ENCODE data around the gene IPPK.

IPPK gene

DNA sequence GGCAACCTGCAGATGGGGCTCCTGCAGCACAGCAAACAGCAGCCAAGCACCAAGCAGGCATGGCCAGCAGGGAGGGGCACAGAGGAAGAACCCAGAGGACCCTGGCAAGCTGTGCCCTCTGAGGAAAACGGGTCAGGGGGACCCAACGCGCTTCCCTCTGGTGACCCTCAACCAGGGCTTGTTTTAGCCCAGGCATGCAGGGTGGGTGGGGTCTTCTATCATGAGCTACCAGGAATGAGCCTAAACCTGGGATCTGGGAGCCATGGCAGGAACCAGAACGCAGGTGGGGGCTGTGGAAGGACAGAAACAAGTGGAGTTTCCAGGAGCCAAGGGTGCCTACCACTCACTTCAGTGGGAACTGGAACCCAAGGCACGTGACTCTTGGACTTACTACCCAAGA lies 20.9 kb downstream of the IPPK start:
- no peak overlapping the region for H3K4me3 ChIP-seq (ENCODE audit: low read depth, low read length)
- no peak for TF ChIP-seq CTCF (IDR thresholded peaks at IDR 0.05; ENCODE audit: low read depth, low read length, missing control alignments)
- no peak for DNase-seq (ENCODE audit: low read depth)

DNA sequence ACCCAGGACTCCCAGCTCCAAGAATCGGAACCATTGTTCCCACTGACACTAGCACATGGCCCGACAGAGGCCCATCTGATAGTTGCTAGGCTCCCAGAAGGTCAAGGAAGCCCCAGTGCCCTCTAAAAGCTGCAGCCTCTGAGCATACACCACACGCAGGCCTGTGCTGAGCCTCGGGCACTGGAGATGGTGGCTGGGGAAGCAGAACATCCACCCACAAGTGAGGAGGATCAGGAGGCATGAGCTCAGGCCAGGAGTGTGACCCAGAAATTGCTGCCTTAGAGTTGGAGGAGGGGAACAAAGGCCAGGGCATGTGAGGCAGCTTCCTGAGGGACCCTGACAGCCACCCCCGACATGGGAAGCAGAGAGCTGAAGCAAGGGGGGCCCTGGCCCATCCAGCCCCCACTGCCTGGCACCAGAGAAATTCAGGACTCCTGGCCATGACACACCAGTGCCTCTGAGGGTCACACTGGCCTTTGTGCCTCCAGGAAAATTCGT lies 21.4 kb downstream of the IPPK start:
- no peak for DNase-seq (ENCODE audit: low read depth)
- no peak overlapping the region for H3K4me3 ChIP-seq (ENCODE audit: low read depth, low read length)
- no peak for TF ChIP-seq CTCF (IDR thresholded peaks at IDR 0.05; ENCODE audit: low read depth, low read length, missing control alignments)

- no peak for TF ChIP-seq CTCF (IDR thresholded peaks at IDR 0.05; ENCODE audit: low read depth, low read length, missing control alignments)
- no peak overlapping the region for H3K4me3 ChIP-seq (ENCODE audit: low read depth, low read length)
- DNase-seq (ENCODE audit: low read depth) = no peak
Measured at GRCh38 chr9:92647671-92648473, 22.1 kb downstream of the IPPK start.

GRCh38 chr9:92645041-92645440 lies 24.9 kb downstream of the IPPK start:
- DNase-seq (ENCODE audit: low read depth) = no peak
- no peak for TF ChIP-seq CTCF (IDR thresholded peaks at IDR 0.05; ENCODE audit: low read depth, low read length, missing control alignments)
- no peak overlapping the region for H3K4me3 ChIP-seq (ENCODE audit: low read depth, low read length)

GRCh38 chr9:92644278-92644677 lies 25.7 kb downstream of the IPPK start:
- TF ChIP-seq CTCF (IDR thresholded peaks at IDR 0.05; ENCODE audit: low read depth, low read length, missing control alignments) = no peak
- DNase-seq (ENCODE audit: low read depth) = no peak
- no peak overlapping the region for H3K4me3 ChIP-seq (ENCODE audit: low read depth, low read length)

DNA sequence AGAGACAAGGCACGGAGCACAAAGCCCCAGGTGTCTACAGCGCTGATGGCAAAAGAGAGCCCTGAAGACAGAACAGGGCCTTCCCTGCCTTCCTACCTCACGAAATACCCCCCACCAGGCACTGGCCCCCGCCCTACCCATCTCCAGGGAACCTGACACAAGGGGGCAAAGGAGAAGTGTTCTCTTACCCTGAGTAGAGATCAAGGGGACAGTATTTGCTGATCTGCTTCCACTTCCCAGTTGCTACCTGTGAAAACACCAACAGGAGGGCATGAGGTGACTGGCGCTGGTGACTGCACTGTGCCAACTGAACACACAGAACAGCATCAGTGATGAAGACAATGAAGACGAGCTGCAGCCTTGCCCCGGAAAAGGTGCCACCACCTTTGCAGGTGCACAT lies 27.4 kb downstream of the IPPK start:
- no peak for TF ChIP-seq CTCF (IDR thresholded peaks at IDR 0.05; ENCODE audit: low read depth, low read length, missing control alignments)
- no peak overlapping the region for H3K4me3 ChIP-seq (ENCODE audit: low read depth, low read length)
- DNase-seq (ENCODE audit: low read depth) = no peak

DNA sequence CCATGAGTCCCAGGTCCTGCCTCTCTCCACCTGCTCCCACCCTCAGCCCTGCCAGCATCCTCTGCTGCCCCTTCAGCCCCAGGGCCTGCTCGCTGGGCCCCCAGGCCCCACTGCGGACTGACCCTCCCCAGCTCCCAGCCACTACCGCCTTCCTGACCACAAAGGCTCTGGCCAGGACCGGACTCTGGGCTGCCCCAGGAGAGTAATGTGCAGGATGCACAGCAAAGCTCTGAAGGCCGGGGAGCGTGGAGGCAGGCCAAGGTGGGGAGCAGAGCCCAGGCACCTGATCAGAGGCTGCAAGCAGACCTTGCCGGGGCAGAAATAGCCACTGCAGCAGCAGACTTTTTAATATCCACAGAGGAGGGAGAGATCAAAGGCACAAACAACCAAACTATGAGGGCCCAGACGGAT lies 27.9 kb downstream of the IPPK start:
- no peak for DNase-seq (ENCODE audit: low read depth)
- no peak for TF ChIP-seq CTCF (IDR thresholded peaks at IDR 0.05; ENCODE audit: low read depth, low read length, missing control alignments)
- H3K4me3 ChIP-seq (ENCODE audit: low read depth, low read length) = no peak overlapping the region
